A549 (cell line): Measurements from ENCODE around the gene NCAM2.

Experiments
- CHD4 ChIP-seq: fragments of 200-600 bp; sonication (generic); IDR thresholded peaks from 2 replicates; pipeline ENCODE4 v1.6.1; 2016; ENCODE audit warnings: antibody characterized with exemption, mild to moderate bottlenecking, borderline replicate concordance
- EP300 ChIP-seq, 2 experiments: fragments of >200 bp; sonication (Bioruptor Twin); formaldehyde crosslinking; IDR thresholded peaks; 2 replicates in 1 of 2; 3 replicates in 1 of 2; pipeline ENCODE4 v1.6.1; 2016 to 2017
- FOSL2 ChIP-seq, 2 experiments: fragments of 450-650 bp in 1 of 2; fragments of >200 bp in 1 of 2; sonication (Bioruptor Twin) in 1 of 2; formaldehyde crosslinking; IDR thresholded peaks; 2 replicates each; pipeline versions ENCODE4 v1.5.0 to v1.6.1; 2016 to 2020; ENCODE audit warnings: mild to moderate bottlenecking in 1 of 2, moderate library complexity in 1 of 2
- JUNB ChIP-seq: fragments of >200 bp; sonication (Bioruptor Twin); formaldehyde crosslinking; IDR thresholded peaks from 2 replicates; pipeline ENCODE4 v1.6.1; 2016
- MAFK ChIP-seq: fragments of 450-650 bp; IDR thresholded peaks from 2 replicates; pipeline ENCODE4 v1.6.1; 2014; ENCODE audit not compliant: partially characterized antibody
- NFE2L2 ChIP-seq: fragments of 150-350 bp; conservative IDR thresholded peaks from 2 replicates; pipeline ENCODE4 v1.6.1; 2014; ENCODE audit warnings: low read length
- NPAS2 ChIP-seq: fragments of 250-450 bp; sonication (Bioruptor Pico); IDR thresholded peaks from 2 replicates; pipeline ENCODE4 v1.8.0; 2022; ENCODE audit warnings: mild to moderate bottlenecking, moderate library complexity, borderline replicate concordance
- POLR2A ChIP-seq: IDR thresholded peaks from 2 replicates; pipeline ENCODE4 v1.6.1; 2012; ENCODE audit warnings: mild to moderate bottlenecking, low read length
- REST ChIP-seq: fragments of 200-600 bp; sonication (generic); IDR thresholded peaks from 2 replicates; pipeline ENCODE4 v1.6.1; 2016; ENCODE audit warnings: antibody characterized with exemption, mild to moderate bottlenecking, moderate library complexity
- SREBF2 ChIP-seq: fragments of 450-650 bp; IDR thresholded peaks from 2 replicates; pipeline ENCODE4 v1.6.1; 2014; ENCODE audit warnings: mild to moderate bottlenecking, moderate library complexity
- TP53 ChIP-seq: fragments of 250-450 bp; sonication (Bioruptor Pico); IDR thresholded peaks from 2 replicates; pipeline ENCODE4 v1.5.0; 2021; ENCODE audit warnings: mild to moderate bottlenecking, moderate library complexity
- ZFP36 ChIP-seq: fragments of 450-650 bp; IDR thresholded peaks from 2 replicates; pipeline ENCODE4 v1.6.1; 2014; ENCODE audit warnings: borderline replicate concordance; ENCODE audit not compliant: partially characterized antibody
- TF ChIP-seq, protein P1 (sequence below): fragments of >200 bp; sonication (Bioruptor Twin); formaldehyde crosslinking; IDR thresholded peaks from 3 replicates; pipeline ENCODE4 v1.5.1; 2016
- TF ChIP-seq, protein P2 (sequence below): fragments of 250-450 bp; sonication (Bioruptor Pico); IDR thresholded peaks from 2 replicates; pipeline ENCODE4 v1.5.0; 2021; ENCODE audit warnings: mild to moderate bottlenecking, moderate library complexity, borderline replicate concordance

DNA sequence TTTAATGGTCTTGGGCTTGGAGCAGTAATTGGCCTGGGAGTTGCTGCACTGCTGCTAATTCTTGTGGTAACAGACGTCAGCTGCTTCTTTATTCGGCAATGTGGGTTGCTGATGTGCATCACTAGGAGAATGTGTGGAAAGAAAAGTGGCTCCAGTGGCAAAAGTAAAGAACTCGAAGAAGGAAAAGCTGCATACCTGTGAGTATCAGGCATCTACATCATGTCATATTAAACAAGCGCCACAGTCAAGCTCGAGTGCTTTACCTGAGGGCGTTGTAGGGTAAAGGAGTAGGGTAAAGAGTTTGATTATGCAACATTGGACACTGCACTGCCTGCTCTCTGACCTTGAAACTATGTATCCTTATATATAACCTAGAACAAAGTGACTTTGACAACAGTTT is 510.6 kb downstream of the NCAM2 start:
- TF ChIP-seq SREBF2 (no peak), CHD4 (no peak), NPAS2 (CRISPR knock-in tag) (no peak), POLR2A (no peak), FOSL2 (IDR thresholded peaks at IDR 0.05) (no peak), FOSL2 (CRISPR knock-in tag; IDR thresholded peaks at IDR 0.05) (no peak), EP300 (IDR thresholded peaks at IDR 0.05) (no peak), NFE2L2 (no peak), MAFK (no peak), TP53 (CRISPR knock-in tag) (no peak), JUNB (no peak), ZFP36 (no peak), REST (no peak)
- TF ChIP-seq, protein P1, sequence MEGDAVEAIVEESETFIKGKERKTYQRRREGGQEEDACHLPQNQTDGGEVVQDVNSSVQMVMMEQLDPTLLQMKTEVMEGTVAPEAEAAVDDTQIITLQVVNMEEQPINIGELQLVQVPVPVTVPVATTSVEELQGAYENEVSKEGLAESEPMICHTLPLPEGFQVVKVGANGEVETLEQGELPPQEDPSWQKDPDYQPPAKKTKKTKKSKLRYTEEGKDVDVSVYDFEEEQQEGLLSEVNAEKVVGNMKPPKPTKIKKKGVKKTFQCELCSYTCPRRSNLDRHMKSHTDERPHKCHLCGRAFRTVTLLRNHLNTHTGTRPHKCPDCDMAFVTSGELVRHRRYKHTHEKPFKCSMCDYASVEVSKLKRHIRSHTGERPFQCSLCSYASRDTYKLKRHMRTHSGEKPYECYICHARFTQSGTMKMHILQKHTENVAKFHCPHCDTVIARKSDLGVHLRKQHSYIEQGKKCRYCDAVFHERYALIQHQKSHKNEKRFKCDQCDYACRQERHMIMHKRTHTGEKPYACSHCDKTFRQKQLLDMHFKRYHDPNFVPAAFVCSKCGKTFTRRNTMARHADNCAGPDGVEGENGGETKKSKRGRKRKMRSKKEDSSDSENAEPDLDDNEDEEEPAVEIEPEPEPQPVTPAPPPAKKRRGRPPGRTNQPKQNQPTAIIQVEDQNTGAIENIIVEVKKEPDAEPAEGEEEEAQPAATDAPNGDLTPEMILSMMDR, result no peak
- TF ChIP-seq, protein P2, sequence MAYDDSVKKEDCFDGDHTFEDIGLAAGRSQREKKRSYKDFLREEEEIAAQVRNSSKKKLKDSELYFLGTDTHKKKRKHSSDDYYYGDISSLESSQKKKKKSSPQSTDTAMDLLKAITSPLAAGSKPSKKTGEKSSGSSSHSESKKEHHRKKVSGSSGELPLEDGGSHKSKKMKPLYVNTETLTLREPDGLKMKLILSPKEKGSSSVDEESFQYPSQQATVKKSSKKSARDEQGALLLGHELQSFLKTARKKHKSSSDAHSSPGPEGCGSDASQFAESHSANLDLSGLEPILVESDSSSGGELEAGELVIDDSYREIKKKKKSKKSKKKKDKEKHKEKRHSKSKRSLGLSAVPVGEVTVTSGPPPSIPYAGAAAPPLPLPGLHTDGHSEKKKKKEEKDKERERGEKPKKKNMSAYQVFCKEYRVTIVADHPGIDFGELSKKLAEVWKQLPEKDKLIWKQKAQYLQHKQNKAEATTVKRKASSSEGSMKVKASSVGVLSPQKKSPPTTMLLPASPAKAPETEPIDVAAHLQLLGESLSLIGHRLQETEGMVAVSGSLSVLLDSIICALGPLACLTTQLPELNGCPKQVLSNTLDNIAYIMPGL (CRISPR knock-in tag), result no peak
